CD4-positive, alpha-beta T cell treated with Interleukin-12 subunit alpha and Interleukin-12 subunit beta, for 1 hour (primary cell): ENCODE results near the gene STX8.

Source experiments
- DNase-seq: peaks from one replicate; pipeline ENCODE4 v3.0.0-alpha.2; 2020

Gene STX8

DNA sequence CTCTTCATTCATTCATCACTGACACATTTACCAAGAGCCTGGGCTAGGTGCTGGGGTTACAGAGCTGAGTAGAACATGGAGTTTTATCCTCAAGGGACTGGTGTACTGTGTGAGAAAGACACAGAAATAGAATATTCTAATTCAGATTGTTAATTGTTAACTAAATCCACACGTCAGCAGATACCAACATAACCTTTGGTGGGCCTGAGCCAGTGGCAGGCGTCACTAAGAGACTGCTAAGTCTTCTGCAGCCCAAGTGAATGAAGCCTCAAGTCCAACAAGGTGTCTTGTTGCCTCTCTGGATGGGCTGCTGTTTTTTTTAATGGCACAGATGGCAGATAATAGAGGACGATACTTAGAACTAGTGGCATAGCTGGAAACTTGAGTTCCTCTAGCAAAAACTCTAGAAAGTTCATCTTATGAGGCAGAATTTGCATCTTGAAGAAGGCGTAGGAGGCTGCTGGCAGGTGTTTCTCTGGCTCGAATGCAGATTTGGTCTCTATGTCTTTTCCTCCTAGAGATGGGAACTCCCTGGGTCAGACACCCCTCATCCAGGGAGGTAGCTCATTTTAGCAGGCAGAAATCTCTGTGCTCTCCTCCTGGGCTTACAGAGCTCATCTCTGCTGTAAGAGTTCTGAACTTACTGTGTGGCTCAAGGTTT, 374.8 kb downstream of the STX8 start:
- no peak for DNase-seq
